Measurements from ENCODE around the gene DCAF8L2. TPM values are rescaled to one million over a fixed set of nuclear protein-coding genes. Genes with fewer than 3 reads are reported as not detected.

Gene DCAF8L2
- total RNA-seq, 1 experiment from 2014 or later = not detected

DNA sequence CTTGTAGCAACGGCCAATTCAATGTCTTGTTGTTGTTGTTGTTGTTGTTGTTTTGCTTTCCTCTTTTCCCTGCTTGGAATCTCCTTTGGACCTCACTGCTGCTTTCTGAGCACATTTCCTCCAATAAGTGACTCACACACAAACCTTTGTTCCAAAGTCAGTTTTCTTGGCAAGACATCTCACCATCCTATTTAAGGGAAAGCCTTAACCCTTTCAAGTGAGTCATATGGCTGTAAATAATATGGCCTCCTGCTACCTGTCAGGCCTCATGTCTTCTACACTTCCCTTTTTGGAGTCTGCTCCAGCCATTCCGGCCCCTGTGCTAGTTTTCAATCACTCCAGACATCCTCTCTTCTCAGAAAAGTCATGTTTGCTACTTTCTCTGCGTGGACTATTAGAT, 138.1 kb downstream of the DCAF8L2 start:
- Histone ChIP-seq H3K79me1 (ENCODE audit: insufficient read depth, low read depth, low read length, poor library complexity, severe bottlenecking) (no peaks in the 10 kb centered on the region), H3K4ac (ENCODE audit: low read depth, low read length) (no peak overlapping the region), H3K79me2 (ENCODE audit: insufficient read depth, low read length) (no peaks in the 10 kb centered on the region), H3K27ac (ENCODE audit: insufficient read length, low read depth, low read length) (no peak overlapping the region), H3K9ac (ENCODE audit: extremely low read depth, insufficient read length, low read length) (no peak overlapping the region), H3K23me2 (ENCODE audit: insufficient read length, low read depth, low read length, poor library complexity, severe bottlenecking) (no peaks in the 10 kb centered on the region), H3K56ac (ENCODE audit: insufficient read length, low read depth, low read length) (no peak overlapping the region), H3K18ac (ENCODE audit: insufficient read length, low read depth, low read length) (no peak overlapping the region), H3K4me2 (ENCODE audit: insufficient read depth, insufficient read length, low read length) (no peak overlapping the region), H3K27me3 (ENCODE audit: insufficient read depth, low read length) (no peaks in the 10 kb centered on the region), H3K4me1 (ENCODE audit: insufficient read depth, low read length) (no peaks in the 10 kb centered on the region), H3K9me3 (ENCODE audit: control insufficient read depth, low read depth, low read length) (peaks cover 24% of the 10 kb centered on the region), H2BK5ac (ENCODE audit: insufficient read length, low read length) (no peak overlapping the region), H2BK120ac (ENCODE audit: low read depth, low read length, poor library complexity, severe bottlenecking) (no peak overlapping the region), H3K14ac (ENCODE audit: insufficient read depth, low read length) (no peak overlapping the region), H3K23ac (ENCODE audit: insufficient read length, low read depth, low read length) (no peak overlapping the region), H2AFZ (ENCODE audit: low read length) (no peak overlapping the region), H3T11ph (ENCODE audit: low read length) (no peak overlapping the region), H4K8ac (replicated peaks; ENCODE audit: insufficient read length, low read depth, low read length) (no peak overlapping the region), H2BK15ac (ENCODE audit: low read depth, low read length) (no peak overlapping the region), H4K91ac (ENCODE audit: insufficient read length, low read depth, low read length) (no peak overlapping the region), H2BK12ac (ENCODE audit: insufficient read length, low read depth, low read length) (no peak overlapping the region), H4K20me1 (ENCODE audit: control insufficient read depth, insufficient read depth, insufficient read length) (no peaks in the 10 kb centered on the region), H2BK20ac (ENCODE audit: low read depth, low read length, poor library complexity, severe bottlenecking) (no peak overlapping the region), H4K5ac (ENCODE audit: insufficient read length, low read depth, low read length) (no peak overlapping the region), H2AK5ac (ENCODE audit: insufficient read length, low read length) (no peak overlapping the region)
- no peak overlapping the region for H3K27ac Mint-ChIP-seq
- no peaks in the 10 kb centered on the region for H3K27me3 Mint-ChIP-seq (ENCODE audit: low read depth)
- no peaks in the 10 kb centered on the region for H3K4me1 Mint-ChIP-seq
- TF ChIP-seq, protein P1, sequence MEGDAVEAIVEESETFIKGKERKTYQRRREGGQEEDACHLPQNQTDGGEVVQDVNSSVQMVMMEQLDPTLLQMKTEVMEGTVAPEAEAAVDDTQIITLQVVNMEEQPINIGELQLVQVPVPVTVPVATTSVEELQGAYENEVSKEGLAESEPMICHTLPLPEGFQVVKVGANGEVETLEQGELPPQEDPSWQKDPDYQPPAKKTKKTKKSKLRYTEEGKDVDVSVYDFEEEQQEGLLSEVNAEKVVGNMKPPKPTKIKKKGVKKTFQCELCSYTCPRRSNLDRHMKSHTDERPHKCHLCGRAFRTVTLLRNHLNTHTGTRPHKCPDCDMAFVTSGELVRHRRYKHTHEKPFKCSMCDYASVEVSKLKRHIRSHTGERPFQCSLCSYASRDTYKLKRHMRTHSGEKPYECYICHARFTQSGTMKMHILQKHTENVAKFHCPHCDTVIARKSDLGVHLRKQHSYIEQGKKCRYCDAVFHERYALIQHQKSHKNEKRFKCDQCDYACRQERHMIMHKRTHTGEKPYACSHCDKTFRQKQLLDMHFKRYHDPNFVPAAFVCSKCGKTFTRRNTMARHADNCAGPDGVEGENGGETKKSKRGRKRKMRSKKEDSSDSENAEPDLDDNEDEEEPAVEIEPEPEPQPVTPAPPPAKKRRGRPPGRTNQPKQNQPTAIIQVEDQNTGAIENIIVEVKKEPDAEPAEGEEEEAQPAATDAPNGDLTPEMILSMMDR (conservative IDR thresholded peaks at IDR 0.05) = no peak
- no peak for DNase-seq
- H3K36me3 Mint-ChIP-seq (ENCODE audit: insufficient read depth in 1 of 3, low read depth in 3 of 3) = no peaks in the 10 kb centered on the region; a peak in 2 of 7 replicates
- H3K4me3 Mint-ChIP-seq = no peak overlapping the region
- peaks cover 26 to 45% of the 10 kb centered on the region in 2 experiments for H3K9me3 Mint-ChIP-seq
- no CpG with 5 or more reads among the region's 3 CpGs for WGBS (ENCODE audit: extremely low coverage, insufficient read length, low lambda C conversion rate)

Measured in H9 (cell line).